IMR-90 (cell line): ENCODE measurements around the gene SSC4D.

Source experiments
- CTCF ChIP-seq: conservative IDR thresholded peaks from 2 replicates; pipeline ENCODE4 v1.5.1; 2012; ENCODE audit warnings: mild to moderate bottlenecking, low read depth, low read length, improper control_type of control experiment
- FOS ChIP-seq: fragments of 150-350 bp; IDR thresholded peaks from 2 replicates; pipeline ENCODE4 v1.6.1; 2016; ENCODE audit warnings: low read depth, low read length
- MXI1 ChIP-seq: IDR thresholded peaks from 2 replicates; pipeline ENCODE4 v1.6.1; 2012; ENCODE audit warnings: low read depth, mild to moderate bottlenecking, low read length, moderate library complexity, borderline replicate concordance
- POLR2A ChIP-seq: IDR thresholded peaks from 2 replicates; pipeline ENCODE4 v1.6.1; 2012; ENCODE audit warnings: mild to moderate bottlenecking, low read depth, low read length
- RAD21 ChIP-seq: IDR thresholded peaks from 2 replicates; pipeline ENCODE4 v1.6.1; 2012; ENCODE audit warnings: low read length, improper control_type of control experiment
- USF2 ChIP-seq: fragments of 150-350 bp; IDR thresholded peaks from 2 replicates; pipeline ENCODE4 v1.6.1; 2017; ENCODE audit warnings: mild to moderate bottlenecking, antibody characterized with exemption, low read length, low read depth

GRCh38 chr7:76343294-76343930 is 66.1 kb downstream of the SSC4D start:
- TF ChIP-seq CTCF, result no peak
- TF ChIP-seq POLR2A, result no peak
- no peak for TF ChIP-seq RAD21
- TF ChIP-seq MXI1, result no peak
- TF ChIP-seq USF2, result peak; percentile 64
- TF ChIP-seq FOS, result no peak
